ENCODE measurements around the gene OMG.

OMG gene

DNA sequence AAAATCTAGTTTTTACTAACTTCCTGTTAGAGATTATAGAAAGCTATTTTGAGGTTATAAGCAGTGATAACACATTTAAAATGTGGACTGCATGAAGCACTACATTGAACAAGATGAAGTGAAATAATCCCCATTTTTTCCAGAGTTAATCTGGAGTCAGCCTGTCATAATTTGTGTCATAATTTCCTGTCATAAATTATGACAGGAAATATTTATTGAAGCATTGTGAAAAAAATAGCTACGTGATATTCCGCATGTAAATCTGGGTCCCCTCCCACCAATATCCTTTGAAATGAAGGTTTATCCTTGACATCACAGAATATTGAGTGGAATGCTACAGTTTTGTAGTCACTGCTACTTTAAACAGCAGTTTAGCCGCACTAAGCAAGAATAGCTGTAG, 40.1 kb downstream of the OMG start:
- no peak for DNase-seq

DNA sequence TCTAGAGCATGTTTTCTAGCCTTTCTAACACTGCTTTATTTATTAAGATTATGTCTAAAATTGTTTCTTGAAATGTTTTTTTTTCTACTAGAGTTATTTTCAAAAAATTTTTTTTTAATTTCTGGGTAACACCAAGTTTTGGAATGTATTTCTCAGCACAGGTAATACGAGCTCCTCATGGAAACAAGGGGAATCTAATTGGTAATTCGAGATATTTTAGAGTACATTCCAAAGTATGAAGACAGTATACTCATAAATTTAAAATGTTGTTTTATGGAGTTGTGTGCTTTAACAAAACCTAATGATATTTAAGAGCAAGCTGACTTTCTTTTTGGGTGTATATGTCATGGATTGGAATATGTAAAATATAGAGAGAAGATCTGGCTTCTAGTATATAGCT, 42.4 kb downstream of the OMG start:
- no peak for DNase-seq

DNA sequence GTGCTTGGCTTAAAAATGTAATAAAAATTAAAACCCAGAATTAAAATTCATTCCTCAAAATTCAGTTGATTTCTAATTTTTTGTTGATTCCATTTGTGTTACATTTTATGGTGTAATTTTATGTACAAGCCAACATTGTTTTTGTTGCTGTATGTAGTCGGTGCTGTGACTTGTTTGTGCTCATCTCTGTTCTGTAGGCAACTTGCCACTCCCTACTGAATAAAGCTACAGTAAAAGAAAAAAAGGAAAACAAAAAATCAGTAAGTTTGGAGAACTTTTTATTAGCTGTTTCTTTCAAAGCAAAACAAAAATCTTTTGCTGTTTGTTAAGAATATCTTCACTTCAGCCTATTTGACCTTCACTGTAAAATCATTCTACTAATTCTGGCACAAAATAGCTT, 44.3 kb downstream of the OMG start:
- DNase-seq = no peak

DNA sequence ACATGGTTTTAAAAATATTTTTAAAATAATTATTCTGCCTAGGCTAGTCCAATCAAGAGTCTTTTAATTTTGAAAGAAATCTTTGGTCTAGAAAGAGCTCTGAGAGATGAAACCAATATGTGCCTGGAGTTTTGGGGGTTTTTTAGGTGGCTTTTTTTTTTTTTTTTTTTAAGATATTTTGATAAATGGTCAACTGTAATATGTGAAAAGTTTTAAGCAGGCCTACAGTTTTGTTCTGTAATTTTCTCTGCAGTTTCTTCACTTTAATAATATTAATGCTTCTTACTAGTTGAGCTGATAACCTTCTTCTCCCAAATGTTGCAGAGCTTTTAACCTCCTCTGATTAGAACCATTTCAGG, 45.1 kb downstream of the OMG start:
- no peak for DNase-seq

DNA sequence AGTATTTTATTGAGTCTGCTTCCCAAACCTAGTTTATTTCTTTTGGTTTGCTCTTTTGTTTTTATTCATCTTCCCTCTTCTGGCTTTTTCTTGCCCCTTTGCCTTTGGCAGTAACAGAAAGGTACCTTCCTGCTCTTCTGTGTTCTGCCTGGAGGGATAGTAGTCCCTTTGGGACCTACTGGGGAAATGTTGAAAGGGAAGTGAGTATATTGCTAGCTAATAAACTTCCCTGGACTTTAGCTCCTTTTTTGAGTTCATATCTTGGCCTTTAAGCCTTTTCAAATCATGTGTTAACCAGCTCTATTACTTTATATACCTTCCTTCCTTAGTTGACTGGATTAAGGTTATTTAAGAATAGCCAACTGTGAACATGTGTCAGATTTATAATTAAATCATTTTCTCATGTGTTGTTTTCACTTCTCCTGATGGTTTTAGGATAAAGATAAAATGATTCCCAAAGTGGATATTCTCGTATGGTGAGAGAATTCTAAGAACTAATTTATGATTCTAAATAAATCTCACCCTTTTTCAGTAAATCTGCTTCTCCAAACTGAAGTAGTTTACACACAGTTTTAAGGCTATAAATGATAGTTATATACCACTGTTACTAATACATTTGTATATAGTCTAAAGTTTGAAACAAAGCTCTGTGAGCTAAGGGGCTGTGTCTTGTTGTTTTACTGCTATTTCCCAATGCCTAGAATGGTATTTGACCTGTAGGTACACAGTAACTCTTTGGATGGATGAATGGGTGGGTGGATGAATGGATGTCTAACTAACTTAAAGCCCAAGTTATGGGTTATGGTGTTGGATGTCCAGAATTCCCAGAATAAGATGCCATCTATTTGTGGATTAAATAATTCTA, 45.7 kb downstream of the OMG start:
- DNase-seq = no peak

DNA sequence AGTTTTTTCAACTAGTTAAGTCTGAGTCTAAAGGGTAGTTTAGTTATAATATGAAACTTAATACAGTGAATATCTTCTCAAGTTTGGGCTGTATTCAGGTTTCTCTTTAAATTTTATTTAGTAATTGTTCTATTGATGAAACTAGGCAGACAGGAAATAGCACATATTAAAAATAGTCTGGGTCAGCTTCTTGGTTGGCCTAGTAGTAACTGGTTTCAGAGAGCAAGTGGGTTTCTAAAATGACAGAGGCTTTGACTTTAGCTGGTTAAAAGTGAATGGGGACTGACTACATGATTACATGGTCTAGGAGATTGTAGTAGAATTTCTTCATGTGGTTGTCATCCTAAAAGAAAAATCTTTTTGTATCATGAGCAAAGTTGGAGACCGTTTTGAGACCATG, 46.8 kb downstream of the OMG start:
- DNase-seq = no peak

DNA sequence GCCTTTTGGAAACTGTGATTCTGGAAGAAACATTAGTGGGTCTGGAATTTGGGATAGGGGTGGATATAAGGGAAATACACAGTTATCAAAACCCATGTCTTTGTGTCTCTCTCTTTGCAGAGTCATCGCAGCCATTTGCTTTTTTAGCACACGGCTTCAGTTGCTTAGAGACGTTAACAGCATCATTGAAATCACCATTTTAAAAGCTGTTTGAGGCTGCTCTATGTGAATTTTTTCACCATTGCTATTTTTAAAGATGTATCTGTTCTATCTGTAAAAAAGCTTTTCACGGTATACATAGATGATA, 47.3 kb downstream of the OMG start:
- DNase-seq = no peak

DNA sequence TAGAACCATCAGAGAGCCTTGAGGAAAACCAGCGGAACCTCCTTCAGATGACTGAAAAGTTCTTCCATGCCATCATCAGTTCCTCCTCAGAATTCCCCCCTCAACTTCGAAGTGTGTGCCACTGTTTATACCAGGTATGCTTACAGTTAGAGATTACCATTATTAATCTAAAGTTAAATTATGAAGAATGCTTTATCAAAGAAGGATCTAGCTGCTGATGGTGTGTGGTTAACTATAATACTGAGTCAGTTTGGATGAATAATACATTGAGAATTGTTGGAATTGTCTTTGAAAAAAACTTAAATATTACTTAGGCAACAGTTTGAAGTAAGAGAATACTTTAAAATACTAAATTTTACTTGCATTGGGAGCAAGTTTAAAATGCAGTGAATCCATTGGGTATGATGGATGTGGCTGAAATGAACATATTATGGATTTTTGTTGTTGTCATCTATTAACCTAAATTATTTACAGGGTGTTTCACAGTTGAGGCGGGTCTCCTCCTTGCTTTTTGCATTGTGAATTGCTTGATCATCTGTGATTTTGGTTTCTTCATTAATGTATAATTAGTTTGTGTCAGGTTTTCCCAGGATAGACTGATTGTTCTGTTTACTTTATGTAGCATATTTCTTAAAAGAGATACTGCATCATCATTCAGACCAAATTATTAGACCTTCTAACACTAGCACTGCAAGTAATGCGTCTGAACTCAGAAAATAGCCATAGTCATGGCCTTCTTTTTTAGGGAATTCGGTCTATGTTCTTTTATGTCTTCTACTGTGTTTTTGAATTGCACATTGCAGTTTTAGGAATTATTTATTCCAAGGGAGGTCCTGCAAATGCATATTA, 47.8 kb downstream of the OMG start:
- no peak for DNase-seq
